RPMI8226 (cell line): Measurements from ENCODE around the gene GJC2.

Source experiments
- DNase-seq: peaks from one replicate; pipeline ENCODE4 v3.0.0-alpha.2; 2015

GJC2 gene

DNA sequence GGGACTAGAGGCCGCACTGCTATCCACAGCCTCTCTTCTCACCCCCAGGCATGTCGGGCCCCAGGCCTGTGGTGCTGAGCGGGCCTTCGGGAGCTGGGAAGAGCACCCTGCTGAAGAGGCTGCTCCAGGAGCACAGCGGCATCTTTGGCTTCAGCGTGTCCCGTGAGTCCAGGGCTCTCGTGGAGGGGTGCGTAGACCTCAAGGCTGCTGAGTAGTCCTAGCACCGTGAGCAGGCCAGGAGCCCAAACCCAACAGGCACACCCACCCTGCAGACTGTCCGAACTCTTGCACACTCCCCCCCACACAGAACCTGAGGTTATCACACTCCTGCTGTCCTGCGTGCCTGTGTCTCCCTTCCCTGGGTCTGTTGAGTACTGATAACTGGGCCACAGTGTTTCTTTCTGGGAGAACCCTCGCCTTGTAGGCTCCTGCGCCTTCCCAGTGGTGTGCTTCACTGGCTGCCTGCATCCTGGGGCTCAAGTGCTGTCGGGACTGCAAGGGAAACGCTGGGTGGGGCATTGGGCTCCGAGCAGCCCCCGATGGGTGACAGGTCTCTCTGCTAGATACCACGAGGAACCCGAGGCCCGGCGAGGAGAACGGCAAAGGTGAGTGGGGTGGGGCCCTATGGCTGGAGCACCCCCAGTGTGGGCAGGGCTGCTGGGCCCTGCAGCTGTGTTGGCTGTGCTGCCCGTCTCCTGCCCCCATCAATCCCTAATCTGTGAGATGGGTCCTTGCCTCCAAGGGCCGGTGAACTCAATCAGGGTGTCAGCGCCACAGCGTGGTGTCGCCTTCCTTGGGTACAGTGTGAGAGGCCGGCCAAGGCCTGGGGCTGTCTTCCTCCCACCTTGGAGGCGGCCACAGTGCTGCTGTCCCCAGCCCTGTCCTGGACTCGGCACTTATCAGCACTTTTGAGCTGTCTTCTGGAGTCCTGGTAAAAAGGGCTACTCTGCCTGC, 4.0 kb upstream of the GJC2 start:
- DNase-seq = no peak

DNA sequence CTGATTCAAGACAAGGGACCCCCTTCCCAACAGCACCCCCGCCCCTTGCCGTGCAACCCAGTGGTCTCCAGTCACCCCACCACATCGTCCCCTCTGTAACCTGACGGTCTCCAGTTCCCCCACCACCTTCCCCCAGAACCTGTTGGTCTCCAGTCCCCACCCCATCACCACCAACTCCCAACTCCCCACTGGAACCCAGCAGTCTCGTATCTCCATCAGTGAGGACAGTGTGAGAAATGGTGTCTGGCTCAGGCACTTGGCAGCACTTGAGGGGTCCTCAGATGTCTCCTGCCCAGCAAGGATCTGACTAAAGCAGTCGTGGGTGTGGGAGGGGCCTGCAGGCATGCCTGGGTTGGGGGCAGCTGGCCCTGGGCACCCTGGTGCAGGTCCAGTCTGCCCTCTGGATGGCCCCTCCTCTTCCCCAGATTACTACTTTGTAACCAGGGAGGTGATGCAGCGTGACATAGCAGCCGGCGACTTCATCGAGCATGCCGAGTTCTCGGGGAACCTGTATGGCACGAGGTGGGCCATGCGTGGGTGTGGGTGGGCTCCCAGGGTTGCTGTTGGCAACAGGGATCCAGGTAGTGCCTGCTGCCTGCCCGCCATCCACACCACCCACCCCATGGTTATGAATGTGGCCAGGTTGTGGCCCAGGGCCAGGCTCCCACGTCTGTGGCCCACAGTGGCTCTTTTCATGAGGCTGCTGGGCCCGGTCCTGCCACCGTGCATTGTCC, 3.1 kb upstream of the GJC2 start:
- no peak for DNase-seq

DNA sequence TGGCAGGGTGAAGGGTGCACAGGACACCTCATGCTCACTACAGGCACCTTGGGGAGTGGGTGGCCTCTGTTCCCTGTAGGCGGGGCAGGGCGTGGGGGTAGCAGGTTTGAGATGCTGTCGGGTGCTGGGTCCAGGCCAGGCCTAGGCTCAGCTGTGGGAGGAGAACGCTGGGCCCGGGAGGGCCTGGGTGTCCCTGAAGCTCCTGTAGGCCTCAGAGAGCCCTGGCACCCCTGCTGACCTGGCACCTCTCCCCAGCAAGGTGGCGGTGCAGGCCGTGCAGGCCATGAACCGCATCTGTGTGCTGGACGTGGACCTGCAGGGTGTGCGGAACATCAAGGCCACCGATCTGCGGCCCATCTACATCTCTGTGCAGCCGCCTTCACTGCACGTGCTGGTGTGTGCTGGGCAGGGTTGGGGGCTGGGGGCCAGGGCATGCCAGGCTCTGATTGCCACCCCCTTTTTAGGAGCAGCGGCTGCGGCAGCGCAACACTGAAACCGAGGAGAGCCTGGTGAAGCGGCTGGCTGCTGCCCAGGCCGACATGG, 2.5 kb upstream of the GJC2 start:
- DNase-seq = no peak

DNA sequence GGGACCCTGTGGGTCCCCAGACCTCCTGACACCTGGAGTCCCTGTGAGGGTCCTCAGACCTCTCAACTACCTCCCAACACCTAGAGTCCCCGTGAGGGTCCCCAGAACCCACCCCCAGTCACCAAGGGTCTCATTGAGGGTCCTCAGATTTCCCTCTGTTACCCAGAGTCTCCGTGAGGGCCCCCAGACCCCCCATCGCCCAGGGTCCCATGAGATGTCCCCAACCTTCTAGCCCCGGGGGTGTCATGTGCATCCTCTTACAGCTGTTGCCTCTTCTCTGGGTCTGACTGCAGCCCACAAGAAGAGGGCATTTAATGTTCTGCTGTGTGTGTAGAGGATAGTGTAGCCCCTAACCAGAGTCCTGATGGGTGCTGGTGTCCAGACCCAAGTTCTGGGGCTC, 2.0 kb upstream of the GJC2 start:
- no peak for DNase-seq

DNA sequence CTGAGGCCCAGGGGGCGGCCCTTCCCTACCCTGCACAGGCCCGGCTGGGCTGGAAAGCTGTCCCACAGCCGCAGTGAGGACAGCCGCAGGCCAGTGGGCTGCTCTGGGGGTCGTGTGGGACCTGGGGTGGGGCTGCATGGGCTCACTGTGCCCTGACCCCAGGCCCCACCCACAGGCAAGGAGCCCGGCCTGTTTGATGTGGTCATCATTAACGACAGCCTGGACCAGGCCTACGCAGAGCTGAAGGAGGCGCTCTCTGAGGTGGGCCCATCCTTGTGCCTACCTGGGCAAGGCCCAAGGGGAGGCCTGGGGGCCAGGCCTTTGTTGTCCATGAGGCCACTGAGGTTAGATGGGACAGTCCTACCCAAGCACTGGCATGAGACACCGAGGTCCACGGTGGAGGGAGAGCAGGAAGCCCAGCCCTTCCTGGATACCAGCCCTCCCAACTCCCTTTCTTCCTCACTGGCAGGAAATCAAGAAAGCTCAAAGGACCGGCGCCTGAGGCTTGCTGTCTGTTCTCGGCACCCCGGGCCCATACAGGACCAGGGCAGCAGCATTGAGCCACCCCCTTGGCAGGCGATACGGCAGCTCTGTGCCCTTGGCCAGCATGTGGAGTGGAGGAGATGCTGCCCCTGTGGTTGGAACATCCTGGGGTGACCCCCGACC, 1.4 kb upstream of the GJC2 start:
- DNase-seq = no peak

DNA sequence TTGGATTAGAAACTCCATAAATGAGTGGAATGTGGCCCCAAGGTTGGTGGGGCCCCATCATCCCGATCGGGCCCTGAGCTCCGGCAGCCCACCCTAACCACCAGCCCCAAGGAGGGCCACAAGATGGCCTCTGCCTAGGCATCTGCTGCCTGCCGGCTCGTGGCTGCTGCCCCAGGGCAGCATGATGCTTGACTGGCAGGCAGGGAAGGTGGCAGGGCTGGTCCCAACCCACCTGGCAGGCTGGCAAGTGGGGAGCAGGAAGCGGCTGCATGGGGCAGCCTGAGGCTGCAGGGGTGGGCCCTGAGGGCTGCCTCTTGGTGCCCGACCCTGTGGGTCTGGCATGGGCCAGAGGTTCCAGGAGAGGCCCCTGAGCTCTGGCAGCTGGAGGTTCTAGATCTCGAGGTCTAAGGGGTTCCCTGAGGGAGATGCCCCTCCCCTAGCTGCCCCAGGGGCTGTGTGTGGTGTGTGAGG, 760 bp upstream of the GJC2 start:
- no peak for DNase-seq

DNA sequence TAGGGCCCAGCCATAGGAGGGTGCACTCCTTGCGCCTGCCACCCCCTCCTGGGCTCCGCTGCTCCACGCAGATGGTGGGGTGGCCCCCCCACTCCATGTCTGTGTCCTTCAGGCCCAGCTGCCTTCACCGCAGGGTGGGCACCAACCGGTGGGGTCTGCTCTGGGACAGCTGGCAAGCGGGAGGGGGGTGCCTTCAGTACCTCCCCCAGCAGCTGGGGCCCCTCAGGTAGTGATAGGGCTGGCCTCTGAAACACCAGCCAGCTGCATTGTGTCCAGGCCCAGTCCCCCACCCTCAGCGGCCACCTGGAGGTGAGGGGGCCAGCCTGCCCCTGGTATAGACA, 360 bp downstream of the GJC2 start:
- DNase-seq = no peak

DNA sequence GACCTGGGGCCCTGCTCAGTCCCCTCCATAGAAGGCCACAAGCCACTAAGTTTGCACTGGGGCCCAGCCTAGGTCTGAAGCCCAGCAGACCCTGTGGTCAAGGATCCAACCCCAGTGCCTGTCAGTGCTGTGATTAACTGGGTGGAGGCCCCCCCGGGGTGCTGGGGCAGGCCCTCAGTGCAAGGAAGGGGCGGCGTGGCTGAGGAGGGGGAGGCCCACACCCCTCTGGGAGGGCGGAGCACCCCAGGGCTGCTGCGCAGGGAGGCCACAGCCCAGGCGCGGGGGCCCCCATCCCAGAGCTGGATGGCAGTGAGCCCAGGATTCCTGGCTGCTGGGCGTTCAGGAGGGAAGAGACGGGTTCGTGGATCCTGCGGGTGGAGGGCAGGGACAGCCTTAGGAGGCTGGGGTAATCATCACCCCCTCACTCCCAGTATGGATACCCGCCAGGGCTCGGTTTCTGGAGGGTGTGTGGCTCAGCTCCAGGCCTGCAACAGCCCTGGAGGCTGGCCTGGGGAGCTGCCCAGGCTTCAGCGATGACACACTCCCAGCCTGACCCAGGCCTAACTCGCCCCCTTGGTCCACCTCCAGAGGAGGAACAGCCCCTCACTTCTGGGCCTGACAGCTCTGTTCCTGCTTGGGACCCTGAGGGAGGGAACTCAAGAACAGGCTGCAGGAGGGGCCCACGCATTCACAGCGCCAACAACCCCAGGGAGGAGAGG, 890 bp downstream of the GJC2 start:
- DNase-seq = no peak

DNA sequence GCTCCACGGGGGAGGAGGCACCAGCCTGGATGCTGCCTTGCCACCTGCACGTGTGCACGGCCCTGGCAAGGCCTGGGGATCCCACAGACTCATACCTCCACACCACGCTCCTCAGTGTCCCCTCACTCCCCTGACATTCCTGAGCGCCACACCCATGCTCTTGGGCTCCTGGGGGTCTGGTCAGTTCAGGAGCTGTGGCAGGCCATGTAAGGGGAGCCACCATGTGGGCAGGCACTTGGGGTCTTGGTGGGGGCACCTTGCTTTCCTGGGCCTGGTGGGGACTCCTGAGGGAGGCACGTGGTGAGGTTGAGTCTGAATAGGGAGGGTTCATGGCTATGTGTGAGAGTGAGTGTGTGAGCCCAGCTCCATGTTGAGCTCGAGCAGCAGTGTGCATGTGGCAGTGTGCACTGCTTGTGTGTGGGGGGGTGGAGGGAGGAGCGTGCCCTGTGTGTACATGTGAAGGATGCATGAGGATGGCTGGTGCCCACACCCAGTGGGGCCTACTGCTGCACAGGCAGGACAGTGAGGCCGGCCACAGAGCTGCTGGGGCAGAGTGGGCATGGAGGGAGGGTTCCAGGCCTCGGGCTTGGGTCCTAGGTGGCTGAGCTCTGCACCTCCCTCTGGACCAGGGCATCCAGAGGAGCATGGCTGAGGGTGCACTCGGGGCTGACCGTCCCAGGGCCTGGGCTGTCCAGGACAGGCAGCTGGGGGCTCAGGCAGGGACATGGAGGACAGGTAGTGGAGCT, 1.6 kb downstream of the GJC2 start:
- DNase-seq = no peak

DNA sequence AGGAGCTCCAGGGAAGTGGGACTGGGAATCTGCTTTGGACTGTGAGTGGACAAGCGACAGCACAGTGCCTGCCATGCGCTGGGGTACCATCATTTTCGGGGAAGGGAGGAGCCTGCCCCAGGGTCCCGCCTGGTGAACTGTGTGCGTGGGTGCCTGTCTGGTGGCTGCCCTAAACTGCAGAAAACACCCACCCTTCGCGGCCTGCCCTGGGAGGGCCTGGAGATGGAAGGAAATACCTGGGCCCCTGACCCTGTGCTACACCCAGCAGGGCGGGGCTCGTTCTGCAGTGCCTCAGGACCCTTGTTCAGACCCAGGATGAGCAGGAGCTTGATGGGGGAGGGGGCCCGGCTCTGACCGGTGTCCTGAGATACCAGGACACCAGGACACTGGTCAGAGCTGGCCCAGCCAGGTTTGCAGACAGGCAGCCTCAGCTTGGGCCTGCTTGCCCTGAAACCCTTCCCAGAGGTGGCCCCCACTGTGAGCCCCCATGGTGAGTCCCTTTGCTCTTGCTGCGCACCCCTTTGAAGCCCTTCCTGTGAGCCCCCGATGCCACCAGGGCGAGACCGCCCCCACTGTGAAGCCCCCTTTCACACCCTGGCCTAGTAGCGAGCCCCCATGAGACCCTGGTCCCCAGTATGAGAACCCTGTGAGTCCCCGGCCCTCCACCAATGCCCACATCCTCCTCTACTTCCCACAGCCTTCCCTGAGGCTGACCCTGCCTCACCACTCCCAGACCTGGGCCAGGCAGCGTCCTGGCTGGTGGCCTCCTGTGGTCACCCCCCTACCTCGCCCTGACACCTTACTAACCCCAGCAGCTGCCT, 2.6 kb downstream of the GJC2 start:
- no peak for DNase-seq

DNA sequence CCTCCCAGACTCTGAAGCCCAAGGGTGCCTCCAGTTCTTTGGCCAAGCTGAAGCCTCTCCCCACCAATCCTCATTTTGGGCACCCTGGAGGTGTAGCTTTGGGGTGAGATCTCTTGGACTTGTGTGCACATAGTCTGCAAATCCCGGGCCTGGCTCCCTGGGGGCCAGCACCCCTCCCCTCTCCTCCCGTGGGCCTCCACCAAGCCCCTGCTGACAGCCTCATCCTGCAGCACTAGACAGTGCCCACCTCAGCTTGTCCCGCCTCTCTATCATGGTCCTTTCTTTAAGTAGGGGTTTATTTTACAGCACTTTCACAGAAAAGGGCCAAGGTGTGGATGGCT, 3.2 kb downstream of the GJC2 start:
- no peak for DNase-seq

DNA sequence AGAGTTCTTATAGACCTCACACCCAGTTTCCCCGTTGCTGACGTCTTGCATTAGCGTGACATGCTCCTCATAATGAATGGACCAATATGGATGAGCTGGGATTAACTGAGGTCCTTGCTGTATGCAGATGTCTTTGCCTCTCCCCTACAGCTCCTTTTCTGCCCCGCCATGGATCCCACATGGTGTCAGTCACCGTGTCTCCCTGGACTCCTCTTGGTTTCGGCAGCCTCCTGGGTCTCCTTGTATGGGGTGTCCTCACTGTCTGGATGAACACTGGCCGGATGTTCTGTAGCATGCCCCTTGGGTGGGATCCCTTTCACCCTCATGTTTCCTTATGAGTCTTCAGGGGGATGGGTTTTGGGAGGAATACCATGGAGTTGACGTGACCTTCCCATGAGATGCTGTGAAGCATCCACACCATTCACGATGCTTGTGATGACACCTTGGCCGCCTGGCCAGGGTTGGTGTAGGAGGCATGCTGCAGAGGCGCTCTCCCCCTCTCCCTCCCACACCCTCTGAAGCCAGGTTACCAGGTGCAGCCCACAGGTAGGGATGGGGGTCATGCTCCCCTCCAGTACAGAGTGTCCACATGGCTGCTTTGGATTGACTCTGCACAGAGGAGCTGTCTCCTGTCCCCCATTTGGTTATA, 4.4 kb downstream of the GJC2 start:
- DNase-seq = no peak

DNA sequence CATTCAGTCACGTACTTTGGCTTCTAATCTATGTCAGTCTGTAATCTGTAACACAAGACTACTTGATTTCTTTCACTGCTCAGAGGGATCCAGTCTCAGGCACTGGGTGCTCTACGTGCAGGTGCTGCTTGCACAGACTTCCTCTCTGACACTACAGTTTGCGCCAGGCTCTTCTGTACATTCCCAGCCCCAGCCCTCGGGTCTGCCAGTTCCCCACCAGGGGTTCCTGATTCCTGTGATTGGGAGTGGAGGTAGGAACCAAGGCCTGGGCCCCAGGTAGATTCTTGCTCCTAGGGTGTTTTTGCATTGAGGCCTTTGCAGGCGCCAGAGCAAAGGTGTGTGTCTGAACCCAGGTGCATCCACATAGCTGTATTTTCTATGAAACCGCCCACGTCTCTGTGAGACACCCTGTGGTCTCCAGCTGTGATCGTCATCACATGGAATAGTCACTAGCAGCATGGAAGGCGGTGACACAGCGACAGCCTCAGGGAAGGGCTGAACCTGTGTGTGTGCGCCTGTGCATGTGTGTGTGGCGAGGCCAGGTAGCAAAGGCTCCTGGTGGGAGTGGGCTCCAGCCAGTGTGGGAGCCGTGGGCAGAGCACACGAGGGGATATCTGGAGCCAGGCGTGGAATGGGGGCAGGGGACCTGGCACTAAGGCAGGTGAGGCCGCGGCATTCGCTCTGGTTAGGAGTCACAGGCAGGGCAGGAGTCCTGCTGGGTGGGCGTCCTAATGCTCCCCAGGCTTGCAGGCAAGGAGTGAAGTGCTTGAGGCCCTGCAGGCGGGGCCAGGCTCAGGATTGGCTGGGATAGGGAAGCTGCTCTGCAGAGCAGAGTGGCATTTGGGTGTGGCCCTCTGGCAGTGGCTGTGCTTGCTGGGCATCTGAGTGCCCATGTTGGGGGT, 5.2 kb downstream of the GJC2 start:
- peak; percentile 22 for DNase-seq

DNA sequence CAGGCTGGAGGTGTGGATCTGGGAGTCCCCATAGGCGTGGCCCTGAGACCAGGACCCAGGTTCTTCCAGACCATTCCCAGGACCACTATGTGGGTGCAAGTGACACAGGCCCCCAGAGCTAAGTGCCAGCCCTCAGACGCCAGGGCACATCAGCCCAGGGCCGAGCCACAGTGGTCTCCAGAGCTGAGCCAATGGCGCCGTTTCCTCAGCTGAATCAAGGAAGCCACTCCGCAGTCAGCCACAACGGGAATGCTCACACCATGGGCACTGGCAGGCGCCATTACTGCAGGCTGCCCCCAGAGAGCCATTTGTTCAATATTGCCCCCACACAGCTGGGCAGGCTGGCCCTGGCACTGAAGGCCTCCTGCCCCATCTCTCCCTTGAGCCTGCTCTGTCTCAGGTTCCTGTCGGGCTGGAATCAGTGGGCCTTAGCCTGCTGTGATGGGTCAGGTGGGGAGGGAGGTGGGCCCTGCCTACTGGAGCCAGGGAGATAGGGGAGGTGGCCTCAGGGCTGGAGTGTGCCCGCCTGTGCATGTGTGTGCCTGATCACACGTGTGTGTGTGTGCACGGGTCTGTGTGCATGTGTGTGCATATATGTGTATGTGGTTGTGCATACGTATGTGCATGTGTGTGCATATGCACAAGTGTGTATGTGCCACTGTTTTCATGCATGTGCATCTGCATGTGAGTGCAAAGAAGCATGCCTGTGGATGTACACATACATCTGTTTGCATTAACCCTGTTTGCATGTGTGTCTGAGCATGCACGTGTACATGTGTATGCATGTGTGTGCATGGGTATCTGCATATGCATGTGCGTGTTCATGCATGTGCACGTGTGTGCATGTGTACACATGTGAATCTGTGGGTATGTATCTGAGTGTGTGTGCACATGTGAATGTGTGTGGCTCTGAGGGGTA, 6.1 kb downstream of the GJC2 start:
- DNase-seq = no peak

DNA sequence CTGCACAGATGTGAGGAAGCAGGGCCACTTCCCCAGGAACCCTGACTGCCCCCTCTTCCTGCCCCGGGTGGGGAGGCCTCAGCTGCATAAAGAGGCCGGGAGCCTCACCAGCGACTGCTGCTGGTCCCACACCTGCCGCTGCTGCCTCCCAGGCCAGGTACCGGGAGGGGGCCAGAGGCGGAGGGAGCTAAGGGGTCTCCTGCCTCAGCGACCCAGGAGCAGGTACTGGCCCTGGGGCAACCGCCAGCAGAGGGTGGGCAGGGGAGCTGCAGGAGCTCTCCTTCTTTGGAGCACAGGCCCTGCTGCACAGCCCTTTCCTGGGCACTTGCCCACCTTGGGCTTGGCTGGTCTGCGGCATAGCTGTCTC, 6.8 kb downstream of the GJC2 start:
- no peak for DNase-seq

DNA sequence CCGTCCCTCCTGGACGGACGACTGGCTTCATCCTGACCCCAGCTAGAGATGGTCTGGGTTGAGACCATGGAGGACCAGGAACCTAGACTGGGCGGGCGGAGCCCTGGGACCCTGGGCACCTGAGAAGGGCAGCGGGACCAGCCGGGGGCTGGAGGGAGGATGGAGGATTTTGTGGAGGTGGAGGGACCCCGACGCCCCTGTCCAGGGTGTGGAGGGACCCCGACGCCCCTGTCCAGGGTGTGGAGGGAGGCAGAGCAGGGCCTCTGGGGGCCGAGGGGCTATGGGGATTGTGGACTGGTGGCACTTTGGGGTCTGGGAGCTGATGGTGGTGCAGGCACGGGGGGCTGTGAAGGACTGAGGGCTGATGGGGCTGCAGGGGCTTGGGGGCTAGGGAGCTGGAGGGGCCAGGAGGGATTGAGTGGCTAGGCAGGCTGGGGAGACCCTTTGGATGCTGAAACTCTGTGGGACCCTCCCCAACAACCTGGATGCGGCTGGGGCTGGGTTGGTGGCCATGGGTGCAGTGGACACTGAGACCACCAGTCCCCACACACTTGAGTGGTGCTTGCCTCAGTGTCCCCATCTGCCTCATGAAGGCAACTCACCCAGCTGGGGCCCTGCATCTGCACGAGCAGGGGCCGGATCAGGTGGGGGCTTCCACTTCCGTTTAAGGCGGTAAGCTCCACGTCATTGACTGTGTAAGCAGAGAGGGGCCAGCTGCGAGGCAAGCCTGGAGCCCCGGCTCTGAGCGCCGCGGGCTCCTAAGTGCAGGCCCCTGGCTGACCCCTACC, 7.4 kb downstream of the GJC2 start:
- DNase-seq = no peak

DNA sequence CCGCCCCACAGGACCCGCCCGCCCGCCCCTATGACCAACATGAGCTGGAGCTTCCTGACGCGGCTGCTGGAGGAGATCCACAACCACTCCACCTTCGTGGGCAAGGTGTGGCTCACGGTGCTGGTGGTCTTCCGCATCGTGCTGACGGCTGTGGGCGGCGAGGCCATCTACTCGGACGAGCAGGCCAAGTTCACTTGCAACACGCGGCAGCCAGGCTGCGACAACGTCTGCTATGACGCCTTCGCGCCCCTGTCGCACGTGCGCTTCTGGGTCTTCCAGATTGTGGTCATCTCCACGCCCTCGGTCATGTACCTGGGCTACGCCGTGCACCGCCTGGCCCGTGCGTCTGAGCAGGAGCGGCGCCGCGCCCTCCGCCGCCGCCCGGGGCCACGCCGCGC, 8.0 kb downstream of the GJC2 start:
- DNase-seq = no peak
